ENCODE data around the gene RAP1GAP2. TPM values are rescaled to one million over a fixed set of nuclear protein-coding genes. Genes with fewer than 3 reads are reported as not detected.
A peak's percentile ranks its signal among the peaks of the same experiment; 100 is the strongest.
"Not testable (repeated sequence)": the region's sequence is repeated elsewhere in the genome, so short reads cannot be mapped to it uniquely, and the experiment has no call there.

The RAP1GAP2 gene
- total RNA-seq, 6 donors from 2014 or later: 6.3 to 19.4 (median 13.6) TPM

DNA sequence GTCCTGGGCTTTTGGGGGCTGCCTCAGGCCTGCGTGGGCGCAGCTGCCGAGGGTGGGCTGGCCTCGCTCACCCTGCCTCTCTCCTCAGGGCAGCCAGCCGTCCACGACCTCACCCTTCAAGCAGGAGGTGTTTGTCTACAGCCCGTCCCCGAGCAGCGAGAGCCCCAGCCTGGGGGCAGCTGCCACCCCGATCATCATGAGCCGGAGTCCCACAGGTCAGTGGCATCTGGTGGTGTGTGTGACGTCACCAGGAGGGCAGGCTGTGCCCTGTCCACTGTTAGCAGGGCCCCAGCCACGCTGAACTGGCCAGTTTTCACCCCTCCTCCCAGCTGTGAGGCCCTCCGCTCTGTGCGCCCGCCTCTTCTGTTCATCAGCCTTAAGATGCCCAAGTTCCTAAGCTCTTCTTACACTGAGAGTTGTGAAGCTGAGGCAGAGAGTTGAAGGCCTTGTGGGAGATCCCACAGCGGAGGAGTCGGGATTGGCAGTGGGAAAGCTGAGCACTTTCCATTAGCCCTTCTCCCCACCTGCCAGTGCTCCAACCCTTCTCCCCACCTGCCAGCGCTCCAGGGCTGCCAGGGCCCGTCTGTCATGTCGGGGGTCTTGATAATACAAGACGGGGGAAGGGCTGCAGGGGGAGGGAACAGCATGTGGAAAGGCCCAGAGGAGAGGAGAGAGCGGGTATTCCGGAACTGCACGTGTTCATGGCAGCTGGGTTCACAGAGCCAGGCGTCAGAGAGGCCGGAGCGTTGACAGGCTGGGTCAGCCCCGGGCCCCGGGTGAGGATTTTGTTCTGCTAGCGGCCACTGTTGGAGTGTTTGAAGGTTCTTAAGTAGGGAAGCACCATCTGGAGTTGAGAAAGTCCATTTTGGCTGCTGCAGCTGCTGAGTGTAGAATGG lies 230.9 kb downstream of the RAP1GAP2 start:
- H3K27me3 ChIP-seq: no peaks in the 10 kb centered on the region
- peaks cover 0 to 3% (median 0%) of the 10 kb centered on the region in 4 donors for H3K4me1 ChIP-seq
- 81 to 84% methylated on average over 23 to 31 of the region's 31 CpGs for WGBS, 2 donors
- H3K36me3 ChIP-seq: peaks cover 0 to 6% (median 3%) of the 10 kb centered on the region in 4 donors
- ATAC-seq (ENCODE audit: low FRiP score in 2 of 2): no peak
- TF ChIP-seq EP300 (IDR thresholded peaks at IDR 0.05): no peak
- TF ChIP-seq POLR2AphosphoS5 (IDR thresholded peaks at IDR 0.05): no peak
- TF ChIP-seq POLR2A (IDR thresholded peaks at IDR 0.05): no peak
- TF ChIP-seq CTCF (IDR thresholded peaks at IDR 0.05): no peak
- no peak for DNase-seq
- H3K27ac ChIP-seq: no peak overlapping the region
- H3K4me3 ChIP-seq: no peak overlapping the region
- peaks cover 0 to 6% (median 0%) of the 10 kb centered on the region in 4 donors for H3K9me3 ChIP-seq

DNA sequence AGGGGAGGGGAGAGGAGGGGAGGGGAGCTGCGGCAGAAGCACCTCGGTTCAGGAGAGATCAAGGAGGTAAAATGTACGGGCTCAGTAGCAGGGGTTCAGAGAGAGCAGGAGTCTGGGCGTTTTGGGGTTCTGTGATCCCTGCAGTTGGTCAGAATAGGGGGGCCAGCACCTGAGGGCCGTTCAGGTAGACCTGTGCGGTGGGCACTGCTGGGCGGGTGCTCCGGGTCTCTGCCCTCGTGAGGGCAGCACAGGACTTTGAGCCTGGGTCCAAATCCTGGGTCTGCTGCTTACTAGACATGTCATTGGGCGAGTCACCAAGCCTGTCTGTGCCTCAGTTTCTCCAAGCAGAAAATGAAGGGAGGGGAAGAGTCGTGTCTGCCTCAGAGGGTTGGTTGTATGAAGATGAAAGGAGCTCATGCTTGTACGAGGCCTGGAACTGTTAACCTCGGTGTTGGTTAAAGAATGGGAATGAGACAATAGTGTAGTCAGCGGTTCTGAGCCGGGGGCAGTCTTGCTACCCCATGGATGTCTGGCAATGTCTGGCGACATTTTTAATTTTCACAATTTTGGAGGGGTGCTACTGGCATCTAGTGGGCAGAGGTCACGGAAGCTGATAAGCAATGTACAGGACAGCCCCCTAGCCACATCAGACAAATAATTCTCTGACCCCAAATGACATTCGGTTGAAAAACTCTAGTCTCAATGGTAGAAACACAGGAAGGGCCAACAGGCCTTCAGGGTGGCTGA lies 231.7 kb downstream of the RAP1GAP2 start:
- H3K27ac ChIP-seq: no peak overlapping the region
- peaks cover 0 to 6% (median 3%) of the 10 kb centered on the region in 4 donors for H3K36me3 ChIP-seq
- no peaks in the 10 kb centered on the region for H3K27me3 ChIP-seq
- H3K4me3 ChIP-seq: no peak overlapping the region
- H3K9me3 ChIP-seq: peaks cover 0 to 5% (median 0%) of the 10 kb centered on the region in 4 donors
- DNase-seq (no peak), ATAC-seq (ENCODE audit: low FRiP score in 2 of 2) (no peak)
- 85 to 87% methylated on average over 17 to 18 of the region's 18 CpGs for WGBS, 2 donors
- TF ChIP-seq EP300 (IDR thresholded peaks at IDR 0.05): no peak
- H3K4me1 ChIP-seq: peaks cover 0 to 3% (median 0%) of the 10 kb centered on the region in 4 donors

DNA sequence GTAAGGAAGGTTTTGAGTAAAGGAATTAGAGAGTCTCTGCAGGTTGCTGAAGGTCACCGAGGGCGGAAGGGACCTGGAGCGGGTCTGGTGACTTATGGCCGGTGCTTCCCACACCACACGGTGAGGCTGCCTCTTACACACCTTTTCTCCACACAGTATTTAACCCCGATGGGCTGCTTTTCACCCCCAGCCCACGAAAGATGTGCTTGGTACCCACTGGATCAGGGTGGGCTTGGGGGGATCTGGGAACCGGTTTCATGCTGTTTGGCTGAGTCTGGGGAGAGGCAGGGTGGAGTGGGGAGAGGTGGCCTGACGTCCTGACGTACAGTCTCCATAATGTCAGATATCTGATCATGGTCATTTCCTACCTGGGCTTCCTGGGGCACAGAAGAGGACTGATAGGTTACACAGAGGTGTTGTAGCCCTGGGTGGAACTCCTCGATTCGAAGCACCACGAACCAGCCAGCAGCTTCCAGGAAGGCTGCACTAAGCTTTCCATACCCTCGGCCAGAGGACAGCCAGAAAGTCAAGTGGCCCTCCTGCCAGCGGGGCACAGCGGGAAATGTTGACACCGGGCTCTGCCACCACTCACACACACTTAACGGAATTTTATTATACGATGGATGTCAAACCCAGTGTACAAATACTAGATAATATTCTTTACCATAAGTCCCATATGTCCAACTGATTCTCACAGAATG lies 233.1 kb downstream of the RAP1GAP2 start:
- no peak for TF ChIP-seq CTCF (IDR thresholded peaks at IDR 0.05)
- no peak for TF ChIP-seq POLR2AphosphoS5 (IDR thresholded peaks at IDR 0.05)
- TF ChIP-seq POLR2A (IDR thresholded peaks at IDR 0.05): no peak
- no peak for TF ChIP-seq EP300 (IDR thresholded peaks at IDR 0.05)
- H3K4me1 ChIP-seq: peaks cover 0 to 3% (median 0%) of the 10 kb centered on the region in 4 donors
- H3K9me3 ChIP-seq: no peaks in the 10 kb centered on the region
- no peaks in the 10 kb centered on the region for H3K27me3 ChIP-seq
- H3K36me3 ChIP-seq: peaks cover 0 to 6% (median 3%) of the 10 kb centered on the region in 4 donors
- DNase-seq (no peak), ATAC-seq (ENCODE audit: low FRiP score in 2 of 2) (no peak)
- H3K4me3 ChIP-seq: no peak overlapping the region
- peak overlapping the region in 2 of 4 donors; percentile 12 to 35 for H3K27ac ChIP-seq
- 77 to 84% methylated on average over 19 of the region's 19 CpGs for WGBS, 2 donors

DNA sequence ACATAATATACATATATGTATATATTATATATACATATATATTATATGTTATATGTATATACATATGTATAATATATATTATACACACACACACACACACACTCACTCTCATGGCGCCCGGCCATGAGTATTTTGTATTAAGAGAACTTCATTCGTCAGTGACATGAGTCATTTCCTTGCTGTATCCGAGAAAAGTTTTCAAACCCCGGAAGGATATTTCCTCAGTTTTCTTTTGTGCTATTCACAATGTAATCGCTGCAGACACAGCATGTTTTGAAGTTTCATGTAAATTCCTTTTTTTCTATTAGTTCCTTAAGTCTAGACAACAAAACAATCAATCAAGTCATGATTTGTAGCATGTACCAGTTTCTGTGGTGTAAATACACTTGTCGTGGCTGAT lies 233.9 kb downstream of the RAP1GAP2 start:
- ATAC-seq (ENCODE audit: low FRiP score in 2 of 2) (no peak), DNase-seq (peak in 1 of 2 donors; percentile 2)
- TF ChIP-seq POLR2AphosphoS5 (IDR thresholded peaks at IDR 0.05): no peak
- no peak for TF ChIP-seq EP300 (IDR thresholded peaks at IDR 0.05)
- TF ChIP-seq CTCF (IDR thresholded peaks at IDR 0.05): no peak
- no peak for TF ChIP-seq POLR2A (IDR thresholded peaks at IDR 0.05)
- Histone ChIP-seq H3K4me1 (peaks cover 0 to 3% (median 0%) of the 10 kb centered on the region in 4 donors), H3K9me3 (no peaks in the 10 kb centered on the region), H3K4me3 (no peak overlapping the region), H3K27ac (peak overlapping the region in 3 of 4 donors; percentile 40 to 67 (median 59)), H3K36me3 (peaks cover 0 to 6% (median 3%) of the 10 kb centered on the region in 4 donors), H3K27me3 (no peaks in the 10 kb centered on the region)
- 45 to 46% methylated on average over 7 of the region's 7 CpGs for WGBS, 2 donors

DNA sequence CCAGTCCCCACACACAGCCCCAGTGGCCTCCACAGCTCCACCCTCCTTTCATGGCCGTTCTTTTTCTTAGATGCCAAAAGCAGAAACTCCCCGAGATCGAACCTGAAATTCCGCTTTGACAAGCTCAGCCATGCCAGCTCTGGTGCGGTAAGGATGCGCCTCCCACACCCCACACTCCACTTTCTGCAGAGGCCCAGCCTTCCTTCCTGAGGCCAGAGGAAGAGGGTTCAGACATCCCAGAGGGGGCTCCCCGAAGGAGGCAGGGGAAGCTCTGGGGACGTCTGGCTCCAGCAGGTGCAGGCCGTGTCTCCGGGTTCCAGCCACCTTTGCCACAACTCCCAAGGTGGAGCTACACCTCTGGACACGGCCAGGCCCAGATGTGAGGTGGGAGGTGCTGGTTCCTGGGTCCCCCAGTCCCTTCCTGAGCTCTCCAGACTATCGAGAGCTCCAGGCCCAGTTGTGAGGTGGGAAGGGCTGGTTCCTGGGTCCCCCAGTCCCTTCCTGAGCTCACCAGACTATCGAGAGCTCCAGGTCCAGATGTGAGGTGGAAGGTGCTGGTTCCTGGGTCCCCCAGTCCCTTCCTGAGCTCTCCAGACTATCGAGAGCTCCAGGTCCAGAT lies 234.7 kb downstream of the RAP1GAP2 start:
- not testable (repeated sequence) for H3K27me3 ChIP-seq; H3K4me1 ChIP-seq; H3K4me3 ChIP-seq; ATAC-seq (ENCODE audit: low FRiP score in 2 of 2); H3K9me3 ChIP-seq; H3K36me3 ChIP-seq
- H3K27ac ChIP-seq: peak overlapping the region in 3 of 4 donors; percentile 40 to 67 (median 59)
- DNase-seq: peak in 1 of 2 donors; percentile 14
- 85 to 100% methylated on average over 4 to 11 of the region's 14 CpGs for WGBS, 2 donors
